HG03565 (cell line): ENCODE results near the gene CMSS1.
"Not testable (repeated sequence)": the region's sequence is repeated elsewhere in the genome, so short reads cannot be mapped to it uniquely, and the experiment has no call there.

ENCODE experiments used
- ATAC-seq: cut with Tn5 transposase; IDR thresholded peaks from one replicate; pipeline ENCODE4 v1.9.1; 2021; ENCODE audit warnings: mild to moderate bottlenecking, moderate library complexity; ENCODE audit not compliant: unreplicated experiment

CMSS1 gene

DNA sequence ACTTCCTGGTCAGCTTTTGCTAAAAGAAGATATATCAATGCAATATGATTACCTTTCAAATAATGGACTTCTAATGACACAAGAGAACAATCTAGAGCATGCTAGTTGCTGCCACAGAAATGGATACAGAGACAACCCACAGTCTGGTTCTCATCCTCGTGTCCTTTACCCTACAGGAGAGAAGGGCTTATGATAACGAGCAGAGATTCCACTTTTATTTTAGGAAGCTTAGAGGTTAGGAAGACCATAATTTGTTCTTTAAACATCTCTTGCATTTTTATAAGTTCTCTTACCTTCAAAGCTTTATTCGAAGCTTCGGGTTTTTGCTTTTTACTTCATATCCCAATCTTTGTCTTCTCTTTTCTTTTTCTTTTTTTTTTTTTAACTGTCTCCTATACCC lies 257.5 kb downstream of the CMSS1 start:
- ATAC-seq = no peak

DNA sequence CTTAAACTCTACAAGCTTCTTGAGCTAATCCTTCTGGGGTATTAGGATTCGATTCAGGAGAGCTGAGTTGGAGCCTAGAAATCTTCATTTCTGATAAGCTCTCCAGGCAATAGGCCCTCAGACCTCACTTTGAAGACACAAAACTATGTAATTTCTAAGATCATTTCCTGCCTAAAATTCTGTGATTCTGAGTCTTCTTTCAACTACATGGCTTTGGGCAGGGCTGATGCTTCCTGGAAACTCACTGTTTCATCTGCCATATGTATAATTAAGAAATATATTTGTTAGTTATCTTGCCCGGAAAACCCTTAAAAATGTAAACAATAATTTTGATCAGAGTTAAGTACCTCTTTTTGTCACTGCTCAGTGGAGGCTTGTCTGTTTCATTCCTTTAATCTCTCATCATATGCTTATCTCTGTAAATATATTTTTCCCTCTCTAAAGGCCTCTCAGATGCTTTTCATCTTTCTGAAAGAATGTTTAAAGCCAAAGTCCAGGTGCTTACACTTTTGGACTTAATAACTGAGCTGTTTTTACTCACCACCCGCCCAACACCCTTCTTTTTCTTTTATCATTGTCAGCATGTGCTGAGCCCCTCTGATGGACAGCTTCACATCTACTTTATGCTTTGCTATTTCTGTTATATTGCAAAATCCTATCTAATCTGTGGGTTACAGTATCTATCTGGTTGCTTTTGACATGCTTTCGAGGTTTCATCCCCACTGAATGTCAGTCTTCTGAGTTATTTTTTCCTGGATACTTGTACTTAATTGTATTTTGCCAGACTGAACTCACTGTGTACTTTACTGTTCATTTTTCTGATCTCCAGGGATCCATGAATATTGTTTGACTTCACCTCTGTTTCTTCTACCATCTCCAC lies 258.4 kb downstream of the CMSS1 start:
- ATAC-seq = no peak

DNA sequence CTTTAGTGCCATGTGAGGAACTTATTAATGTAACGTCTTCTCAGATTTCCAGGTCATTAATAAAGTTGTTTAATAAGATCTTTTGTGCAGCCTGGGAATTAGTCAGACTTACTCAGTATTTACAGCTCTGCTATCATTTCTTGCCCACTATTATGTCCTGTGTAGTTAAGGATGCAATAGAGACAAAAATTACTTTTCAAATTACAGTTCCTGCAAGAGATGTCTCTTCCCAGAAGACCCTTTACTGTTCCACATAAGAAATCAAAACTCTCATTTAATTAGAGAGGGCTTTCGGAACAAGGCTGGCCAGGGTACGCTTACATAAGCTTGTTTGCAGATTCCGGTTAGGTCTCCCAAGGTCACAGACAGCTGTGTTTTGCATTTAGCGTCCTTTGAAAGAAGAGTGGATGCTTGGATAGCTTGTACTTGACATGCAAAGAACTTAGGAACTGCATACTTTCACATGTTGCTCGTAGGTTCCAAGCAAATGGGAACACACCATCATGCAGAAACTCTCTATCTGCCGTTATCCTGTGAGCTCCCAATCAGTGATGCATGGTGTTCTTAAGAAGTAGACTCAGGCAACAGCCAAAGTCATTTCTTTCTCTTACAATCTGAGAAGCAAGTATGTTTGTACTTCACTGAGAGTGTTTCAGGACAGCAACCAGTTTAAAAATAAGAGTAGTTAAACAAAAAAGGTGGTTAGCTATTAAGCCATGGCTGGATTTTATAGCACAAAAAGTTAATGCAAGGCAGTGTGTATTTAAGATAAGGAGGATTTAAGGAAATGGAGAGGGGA lies 259.3 kb downstream of the CMSS1 start:
- ATAC-seq = no peak

DNA sequence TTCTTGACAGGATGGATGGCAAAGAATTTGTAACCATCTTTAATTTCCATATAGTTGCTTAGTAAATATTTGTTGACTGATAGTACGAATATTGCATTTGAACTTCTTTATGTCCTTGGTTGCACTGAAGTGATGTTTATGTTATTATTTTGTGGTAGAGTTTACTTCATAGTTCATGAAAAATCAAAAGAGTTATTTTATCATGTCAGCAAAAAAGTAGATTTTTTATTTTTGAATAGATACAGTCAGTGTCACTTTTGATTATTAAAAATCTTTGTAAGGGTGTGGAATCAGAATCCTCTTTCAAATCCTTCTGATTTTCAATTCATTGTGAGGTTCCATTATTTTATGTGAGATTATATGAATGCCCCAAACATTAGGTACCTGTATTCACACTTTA lies 261.7 kb downstream of the CMSS1 start:
- no peak for ATAC-seq

DNA sequence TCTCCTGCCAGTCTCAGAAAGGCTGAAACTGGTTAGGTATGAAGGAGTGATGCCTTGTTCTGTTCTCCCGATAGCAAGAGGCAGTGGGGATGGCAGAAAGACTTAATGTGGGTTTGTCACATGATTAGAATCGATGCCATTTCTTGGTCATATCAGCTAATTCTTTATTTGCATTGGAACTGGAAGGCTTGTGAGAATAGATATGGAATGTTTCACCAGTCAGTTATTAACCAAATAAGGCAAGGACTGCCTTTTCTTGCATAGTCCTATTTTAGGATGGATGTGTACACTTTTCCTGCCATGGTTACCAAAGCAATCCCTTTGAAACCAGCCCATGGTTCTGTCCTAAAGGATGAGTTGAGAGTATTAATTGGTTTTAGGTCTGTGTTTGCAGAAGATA lies 262.9 kb downstream of the CMSS1 start:
- ATAC-seq = no peak

DNA sequence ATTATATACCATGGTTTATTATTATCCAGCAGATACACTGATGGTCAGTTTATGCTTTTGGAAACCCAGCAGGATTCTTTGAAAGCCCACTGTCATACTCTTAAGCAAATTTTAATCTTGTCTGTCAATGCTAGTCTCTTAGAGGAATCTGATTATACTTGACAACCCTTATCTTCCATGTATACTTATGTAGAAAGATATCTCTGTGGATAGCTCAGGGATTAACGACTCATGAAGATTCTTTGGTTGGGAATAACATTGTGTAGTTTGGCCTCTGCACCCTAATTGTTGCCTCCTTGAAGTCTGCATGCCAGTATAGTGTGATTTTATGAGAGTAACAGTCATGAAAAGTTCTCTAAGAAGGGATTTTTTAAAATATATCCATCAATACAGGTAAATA lies 263.6 kb downstream of the CMSS1 start:
- no peak for ATAC-seq

DNA sequence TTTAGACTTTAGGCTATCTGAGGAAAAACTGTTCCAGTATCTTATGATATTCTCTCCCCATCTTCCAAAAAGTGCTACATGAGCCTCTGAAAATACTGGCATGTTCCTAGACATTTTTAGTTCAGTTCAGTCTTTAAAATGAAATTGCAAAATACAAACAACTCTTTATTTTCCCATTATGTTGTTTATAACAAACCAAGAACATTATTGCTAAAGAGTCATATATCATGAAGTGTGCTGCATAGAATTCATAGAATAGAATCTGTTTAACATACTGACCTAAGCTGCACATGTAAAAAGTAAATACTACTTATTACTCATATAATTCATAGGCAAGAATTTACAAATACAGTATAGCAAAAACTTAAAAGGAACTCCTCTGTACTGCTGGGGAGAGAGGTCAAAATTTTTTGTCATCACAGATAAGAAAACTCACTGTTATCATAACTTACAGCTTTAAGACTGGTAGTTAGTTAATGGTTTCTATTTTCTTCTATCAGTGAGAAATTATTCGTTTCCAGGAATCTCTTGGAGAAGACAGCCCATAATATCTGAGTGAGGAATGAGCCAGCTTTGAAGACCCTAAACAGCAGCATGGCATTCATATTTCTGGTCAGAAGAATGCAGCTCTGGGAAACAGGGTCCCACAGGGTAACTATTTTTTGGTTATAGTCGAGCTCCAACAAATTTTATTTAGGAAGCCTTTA lies 264.5 kb downstream of the CMSS1 start:
- no peak for ATAC-seq

DNA sequence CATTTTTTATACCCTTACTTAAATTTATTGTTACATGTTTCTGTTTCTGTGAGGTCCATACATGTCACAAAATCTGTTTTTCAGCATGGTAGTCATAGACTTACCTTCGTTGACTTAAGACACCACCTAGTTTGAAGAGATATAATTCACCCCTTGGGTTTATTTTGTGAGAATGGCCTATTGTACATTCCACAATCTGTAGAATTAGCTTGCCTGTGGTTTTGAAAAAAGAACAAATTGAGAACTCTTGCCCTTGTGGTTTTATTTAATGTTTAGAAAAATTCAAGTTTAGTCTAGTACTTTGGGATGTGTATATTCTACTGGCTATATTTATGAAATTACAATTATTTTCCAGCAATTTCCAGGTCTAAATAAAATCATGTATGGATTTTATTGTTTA lies 265.1 kb downstream of the CMSS1 start:
- ATAC-seq = no peak

DNA sequence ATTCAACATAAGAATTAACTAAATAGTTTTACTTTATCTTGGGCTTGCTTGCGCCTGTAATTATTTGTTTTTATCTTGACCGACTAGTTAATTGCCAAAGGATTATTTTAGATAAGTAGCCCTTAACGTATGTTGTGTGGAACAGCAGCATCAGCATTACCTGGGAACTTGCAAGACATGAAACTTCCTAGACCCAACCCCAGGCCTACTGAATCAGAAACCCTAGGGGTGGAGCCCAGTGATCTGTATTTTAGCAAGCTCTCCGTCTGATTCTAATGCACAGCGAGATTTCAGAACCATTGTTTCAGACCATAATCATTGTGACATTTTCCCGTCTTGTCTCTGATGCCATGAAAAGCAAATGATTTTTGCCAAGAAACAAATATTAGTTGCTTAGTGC lies 265.5 kb downstream of the CMSS1 start:
- no peak for ATAC-seq

DNA sequence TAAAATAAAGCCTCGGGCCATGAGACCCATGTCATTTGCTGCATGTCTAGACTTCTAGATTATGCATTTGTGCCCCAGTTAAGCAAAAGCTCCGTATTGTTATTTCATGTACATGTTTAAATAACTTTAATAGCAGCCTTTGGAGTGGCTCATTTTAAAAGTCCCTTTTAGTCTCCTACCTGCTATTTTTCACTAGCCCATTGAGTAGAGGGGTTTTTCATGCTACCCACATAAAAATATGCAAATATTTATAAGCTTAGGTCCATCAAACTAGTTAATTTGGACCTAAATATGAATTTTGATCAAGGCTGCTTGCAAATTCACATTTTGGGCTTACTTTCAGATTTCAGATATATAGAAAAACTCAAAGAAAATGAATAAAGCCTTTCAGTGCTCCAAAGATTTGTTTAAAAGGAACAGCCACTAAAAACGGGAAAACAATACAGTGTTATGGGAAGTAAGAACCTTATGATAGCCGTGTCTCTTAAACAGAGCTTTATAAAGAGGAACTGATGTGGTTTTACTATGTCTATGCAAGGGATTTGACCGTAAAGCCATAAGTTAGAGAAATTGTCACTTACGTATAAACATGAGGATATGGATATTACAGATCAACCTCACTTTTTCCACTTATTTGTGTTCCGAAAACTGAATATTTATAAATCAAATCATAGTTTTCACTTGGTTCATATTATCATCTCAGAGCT lies 266.6 kb downstream of the CMSS1 start:
- no peak for ATAC-seq

DNA sequence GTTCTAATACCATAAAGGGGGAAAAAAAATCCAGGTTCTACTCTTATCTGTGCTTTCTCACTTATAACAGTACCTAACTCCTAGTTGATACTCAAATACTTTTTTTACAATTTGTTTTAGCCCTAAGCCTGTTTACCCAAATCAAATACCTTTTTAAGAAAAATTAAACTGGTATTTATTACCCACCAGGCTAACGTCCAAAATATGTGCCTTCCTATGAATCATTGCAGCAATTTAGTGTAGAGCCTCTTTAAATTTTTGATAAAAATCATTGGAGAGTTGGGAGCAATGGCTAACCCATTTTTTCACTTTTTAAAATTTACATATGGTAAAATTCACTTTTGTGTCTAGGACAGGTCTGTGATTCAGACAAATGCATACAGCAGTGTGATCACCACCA lies 268.7 kb downstream of the CMSS1 start:
- no peak for ATAC-seq

DNA sequence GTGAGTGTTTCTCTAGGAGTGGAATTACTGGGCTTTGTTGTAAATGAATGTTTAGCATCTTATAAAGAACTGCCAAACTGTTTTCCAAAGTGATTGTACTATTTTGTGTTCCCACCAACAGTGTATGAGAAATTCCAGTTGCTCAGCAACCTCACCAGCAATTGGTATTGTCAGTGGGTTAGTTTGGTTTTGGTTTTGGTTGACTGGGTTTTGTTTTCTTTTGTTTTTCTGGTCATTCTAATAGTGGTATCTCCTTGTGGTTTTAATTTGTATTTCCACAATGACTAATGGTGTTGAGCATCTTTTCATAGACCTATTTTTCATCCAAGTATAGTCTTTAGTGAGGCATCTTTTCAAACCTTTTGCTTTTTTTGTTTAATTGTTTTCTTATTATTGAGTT lies 269.5 kb downstream of the CMSS1 start:
- ATAC-seq = peak; percentile 96

DNA sequence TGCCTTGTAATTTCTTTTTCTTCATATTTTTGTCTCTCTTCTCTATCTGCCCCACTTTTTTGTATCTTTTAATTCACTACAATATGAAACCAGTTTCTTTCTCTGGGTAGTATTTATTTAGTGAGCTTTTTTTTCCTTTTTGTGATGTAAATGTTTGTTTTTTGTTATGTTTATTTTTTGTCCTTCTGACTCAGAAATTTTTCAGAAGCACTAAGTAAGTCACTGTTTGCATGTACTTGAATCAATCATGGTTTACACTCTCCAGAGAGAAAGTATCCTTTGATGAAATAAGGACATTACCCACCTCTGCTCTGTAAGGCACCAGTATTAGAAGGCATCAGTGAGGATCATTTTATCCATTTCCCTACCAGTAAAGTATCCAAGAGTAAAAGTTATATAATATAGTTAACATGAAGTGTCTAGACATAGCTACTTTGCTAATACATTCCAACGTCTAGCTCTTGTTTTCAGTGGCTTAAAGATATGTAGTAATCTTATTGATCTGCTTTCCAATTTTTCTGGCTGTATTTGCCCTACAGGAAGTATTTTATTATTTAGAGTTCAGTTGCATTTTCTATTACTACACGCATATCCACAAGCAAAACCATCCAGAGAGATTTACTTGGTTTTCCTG lies 271.2 kb downstream of the CMSS1 start:
- no peak for ATAC-seq

DNA sequence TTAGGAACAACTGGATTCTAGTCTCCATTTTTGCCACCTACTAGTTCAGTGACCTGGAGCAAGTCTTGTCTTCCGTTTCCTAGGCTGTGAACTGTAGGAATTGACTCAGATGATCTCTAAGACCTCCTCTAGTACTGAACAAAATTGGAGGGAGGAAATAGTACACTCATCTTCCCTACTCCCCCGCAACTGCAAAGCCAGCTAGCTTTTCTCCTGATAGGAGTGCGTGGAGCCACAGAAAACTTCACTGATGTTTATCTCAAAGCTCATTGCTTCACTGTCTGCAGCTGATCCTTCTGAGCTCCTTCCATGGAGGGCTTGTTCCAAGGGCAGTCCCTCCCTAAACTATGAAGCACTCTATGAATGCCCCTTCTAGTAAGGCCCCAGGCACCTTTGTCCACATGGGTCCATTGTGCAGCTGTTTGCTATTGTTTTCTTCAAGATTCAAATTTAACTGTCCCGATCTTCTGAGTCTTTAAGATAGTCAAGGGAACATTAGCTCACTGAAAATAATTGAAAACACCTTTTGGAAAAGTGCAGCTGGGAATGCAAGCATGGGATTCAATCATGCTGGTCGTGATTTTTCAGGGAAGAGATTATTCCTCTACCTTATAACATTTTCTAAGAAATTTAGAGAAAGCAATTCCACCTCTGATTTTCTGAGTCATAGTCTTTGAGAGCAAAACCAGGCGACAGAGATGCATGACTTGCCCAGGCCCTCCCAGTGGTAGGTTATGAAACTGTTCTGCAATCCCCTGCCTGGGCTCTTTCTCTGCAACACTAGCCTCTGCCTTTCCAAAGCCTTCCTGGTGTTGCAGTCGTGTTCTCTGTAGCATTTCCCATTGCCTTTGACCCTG lies 272.4 kb downstream of the CMSS1 start:
- peak; percentile 60 for ATAC-seq

DNA sequence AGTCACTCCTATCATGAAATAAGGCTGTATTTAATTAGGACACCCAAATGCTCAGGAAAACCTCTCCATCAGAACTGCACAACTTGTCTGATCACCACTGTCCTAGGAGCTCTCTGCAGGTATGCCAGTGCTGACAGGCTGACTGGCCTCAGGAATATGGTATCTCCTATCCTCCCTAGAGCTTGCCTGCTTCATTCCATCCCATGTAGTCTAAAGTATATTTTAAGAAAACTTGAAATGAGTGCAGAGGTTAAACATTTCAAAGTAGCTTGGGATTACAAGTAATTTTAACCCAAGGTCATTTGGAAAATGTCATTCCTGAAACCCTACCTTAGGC lies 273.0 kb downstream of the CMSS1 start:
- ATAC-seq = no peak

DNA sequence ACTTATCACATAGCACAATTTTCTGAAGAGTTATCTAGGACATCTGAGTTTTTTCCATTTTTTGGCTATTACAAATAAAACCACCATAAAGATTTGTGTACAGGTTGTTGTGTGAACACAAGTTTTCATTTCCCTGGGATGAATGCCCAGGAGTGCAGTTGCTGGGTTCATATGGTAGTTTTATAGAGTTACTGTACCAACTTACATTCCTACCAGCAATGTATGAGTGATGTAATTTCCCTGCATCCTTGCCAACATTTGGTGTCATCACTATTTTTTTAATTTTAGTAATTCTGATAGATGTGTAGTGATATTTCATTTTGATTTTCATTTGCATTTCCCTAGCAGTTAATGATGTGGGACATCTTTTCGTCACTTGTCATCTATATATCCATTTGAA lies 276.2 kb downstream of the CMSS1 start:
- no peak for ATAC-seq

DNA sequence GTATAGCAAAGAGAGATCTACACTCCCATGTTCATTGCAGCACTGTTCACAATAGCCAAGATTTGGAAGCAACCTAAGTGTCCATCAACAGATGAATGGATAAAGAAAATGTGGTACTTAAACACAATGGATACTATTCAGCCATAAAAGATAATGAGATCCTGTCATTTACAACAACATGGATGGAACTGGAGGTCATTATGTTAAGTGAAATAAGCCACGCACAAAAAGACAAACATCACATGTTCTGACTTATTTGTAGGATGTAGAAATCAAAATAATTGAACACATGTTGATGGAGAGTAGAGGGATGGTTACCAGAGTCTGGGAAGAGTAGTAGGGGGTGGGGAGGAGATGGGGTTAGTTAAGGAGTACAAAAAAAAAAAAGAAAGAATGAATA lies 278.6 kb downstream of the CMSS1 start:
- not testable (repeated sequence) for ATAC-seq

DNA sequence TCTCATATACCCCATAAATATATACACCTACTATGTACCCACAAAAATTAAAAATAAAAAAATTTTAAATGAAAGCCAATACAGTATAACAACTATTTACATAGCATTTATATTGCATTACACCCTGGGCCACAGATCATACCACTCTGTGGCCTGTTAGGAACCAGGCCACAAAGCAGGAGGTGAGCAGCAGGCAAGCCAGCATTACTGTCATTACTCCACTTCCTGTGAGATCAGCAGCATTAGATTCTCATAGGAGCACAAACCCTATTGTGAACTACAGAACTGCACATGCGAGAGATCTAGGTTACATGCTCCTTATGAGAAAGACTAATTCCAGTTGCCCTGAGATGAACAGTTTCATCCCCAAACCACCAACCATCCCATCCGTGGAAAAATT lies 279.2 kb downstream of the CMSS1 start:
- no peak for ATAC-seq

DNA sequence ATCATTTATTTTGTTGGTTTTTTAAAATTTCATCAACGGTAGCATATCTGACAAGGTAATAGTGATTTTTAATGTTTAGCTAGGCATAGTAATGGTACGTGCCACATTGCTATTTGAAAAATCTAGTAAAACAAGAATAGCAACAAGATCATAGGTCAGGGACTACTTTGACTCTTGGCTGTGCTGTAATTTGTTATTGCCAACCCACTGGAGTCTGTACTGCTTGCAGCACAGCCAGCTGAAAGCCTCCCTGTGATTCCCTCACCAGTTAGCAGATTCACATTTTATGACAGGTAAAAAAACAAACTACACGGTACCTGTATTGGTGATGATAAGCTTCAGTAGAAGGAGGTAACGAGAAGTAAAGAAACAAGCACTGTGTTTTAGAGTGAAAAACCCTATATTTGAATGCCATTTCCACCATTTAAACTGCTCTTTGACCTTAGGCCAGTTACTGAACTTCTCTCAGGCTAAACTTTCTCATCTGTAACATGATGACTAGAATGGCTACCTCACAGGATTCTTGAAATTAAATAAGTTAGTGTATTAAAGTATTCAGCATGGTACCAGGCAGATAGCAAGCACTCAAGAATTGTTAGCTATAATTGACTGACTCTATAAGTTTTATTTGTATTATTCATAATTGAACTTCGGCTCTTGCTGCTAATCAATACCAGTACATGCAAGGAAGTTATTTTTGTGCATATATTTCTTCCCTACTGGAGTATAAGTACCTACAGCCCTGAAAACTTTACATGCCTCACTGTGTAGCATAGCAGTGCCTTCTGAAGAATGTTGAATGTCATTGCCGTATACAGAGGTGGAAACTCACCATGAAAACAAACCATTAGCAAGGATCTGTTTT lies 280.5 kb downstream of the CMSS1 start:
- ATAC-seq = no peak
